H1 (cell line): ENCODE data around the gene PLA2G4E. TPM values are rescaled to one million over a fixed set of nuclear protein-coding genes. Genes with fewer than 3 reads are reported as not detected.

Experiments
- CTCF ChIA-PET: fragments of 300-600 bp; sonication (Branson Sonifier 250); formaldehyde crosslinking; loops from one replicate; lab custom pipeline; 2021; ENCODE audit not compliant: partially characterized antibody; lab: Charles Lee
- POLR2A ChIA-PET: fragments of 300-600 bp; sonication (Branson Sonifier 250); formaldehyde crosslinking; loops from one replicate; lab custom pipeline; 2021; ENCODE audit warnings: inconsistent platforms; ENCODE audit not compliant: partially characterized antibody; lab: Charles Lee
- DNase-seq, 2 experiments: peaks; one replicate each; pipeline versions ENCODE4 v3.0.0 to v3.0.0-alpha.2; 2010 to 2022; ENCODE audit warnings: low spot score in 2 of 2, low read depth in 1 of 2, mixed read lengths in 1 of 2
- FAIRE-seq: peaks from 2 replicates; lab custom pipeline; 2011; peaks lifted over from hg19 to GRCh38; lab: Jason Lieb, UNC
- H2AFZ ChIP-seq: 2 replicates; pipeline ENCODE4 v1.8.1; 2012; ENCODE audit warnings: low read length, inconsistent platforms
- H2AK5ac ChIP-seq: 2 replicates; pipeline ENCODE4 v1.6.1; 2013; ENCODE audit warnings: low read depth, low read length
- H2BK120ac ChIP-seq: replicated peaks from 2 replicates; pipeline ENCODE3; 2013; ENCODE audit warnings: low read depth, low read length, inconsistent platforms
- H2BK12ac ChIP-seq: 2 replicates; pipeline ENCODE4 v1.6.1; 2013; ENCODE audit warnings: low read depth, low read length
- H2BK15ac ChIP-seq: 2 replicates; pipeline ENCODE4 v1.6.1; 2013; ENCODE audit warnings: low read length
- H2BK20ac ChIP-seq: 2 replicates; pipeline ENCODE4 v1.6.1; 2013; ENCODE audit warnings: low read length
- H2BK5ac ChIP-seq: 2 replicates; pipeline ENCODE4 v1.6.1; 2013; ENCODE audit warnings: low read depth, low read length
- H3K14ac ChIP-seq: 2 replicates; pipeline ENCODE4 v1.6.1; 2013; ENCODE audit warnings: inconsistent platforms; ENCODE audit not compliant: insufficient read length
- H3K18ac ChIP-seq: 2 replicates; pipeline ENCODE4 v1.6.1; 2013; ENCODE audit warnings: low read length; ENCODE audit errors: extremely low read depth
- H3K23ac ChIP-seq: 2 replicates; pipeline ENCODE4 v1.6.1; 2013; ENCODE audit warnings: inconsistent platforms; ENCODE audit not compliant: insufficient read length
- H3K23me2 ChIP-seq: 2 replicates; pipeline ENCODE4 v1.6.1; 2013; ENCODE audit warnings: low read depth, low read length
- H3K27ac ChIP-seq: 2 replicates; pipeline ENCODE4 v1.6.1; 2011; ENCODE audit warnings: low read depth, low read length, inconsistent platforms
- H3K27me3 ChIP-seq, 4 experiments: replicated peaks in 1 of 4; 1 replicate in 1 of 4; 2 replicates in 3 of 4; pipeline versions ENCODE4 v1.6.1 to v1.8.1; 2011 to 2013; ENCODE audit warnings: low read length in 3 of 4, mild to moderate bottlenecking in 3 of 4, inconsistent platforms in 2 of 4, mixed read lengths in 2 of 4, moderate library complexity in 1 of 4; ENCODE audit not compliant: control insufficient read depth in 3 of 4, insufficient read depth in 3 of 4; ENCODE audit errors: extremely low read depth in 1 of 4
- H3K36me3 ChIP-seq, 4 experiments: 2 replicates each; pipeline versions ENCODE4 v1.6.1 to v1.8.1; 2011 to 2013; ENCODE audit warnings: mild to moderate bottlenecking in 4 of 4, low read length in 3 of 4, moderate library complexity in 2 of 4, control low read depth in 1 of 4, inconsistent platforms in 1 of 4; ENCODE audit not compliant: insufficient read depth in 4 of 4, control insufficient read depth in 2 of 4
- H3K4ac ChIP-seq: replicated peaks from 2 replicates; pipeline ENCODE3; 2013; ENCODE audit warnings: low read length, low read depth, mixed read lengths, inconsistent platforms; ENCODE audit not compliant: insufficient read length
- H3K4me1 ChIP-seq, 4 experiments: replicated peaks in 1 of 4; 1 replicate in 1 of 4; 2 replicates in 3 of 4; pipeline versions ENCODE4 v1.6.1 to v1.8.1; 2011 to 2013; ENCODE audit warnings: low read length in 3 of 4, inconsistent platforms in 2 of 4, mixed read lengths in 1 of 4; ENCODE audit not compliant: insufficient read depth in 4 of 4, control insufficient read depth in 3 of 4
- H3K4me2 ChIP-seq, 2 experiments: 2 replicates each; pipeline versions ENCODE4 v1.6.1 to v1.8.1; 2011 to 2013; ENCODE audit warnings: low read depth in 2 of 2, low read length in 2 of 2, control low read depth in 1 of 2, inconsistent platforms in 1 of 2, mild to moderate bottlenecking in 1 of 2; ENCODE audit not compliant: insufficient read depth in 1 of 2
- H3K4me3 ChIP-seq, 4 experiments: fragments of 200-600, 300-600 bp in 1 of 4; sonication (generic), shearing (Covaris generic), sonication (Bioruptor Twin) in 1 of 4; 2 replicates each; pipeline versions ENCODE4 v1.5.1 to v1.8.1; 2011 to 2016; ENCODE audit warnings: low read length in 4 of 4, low read depth in 3 of 4, control low read depth in 2 of 4, inconsistent platforms in 2 of 4, mild to moderate bottlenecking in 2 of 4, mixed read lengths in 1 of 4, moderate library complexity in 1 of 4; ENCODE audit not compliant: insufficient read depth in 2 of 4; ENCODE audit errors: extremely low read depth in 1 of 4
- H3K56ac ChIP-seq: replicated peaks from 2 replicates; pipeline ENCODE3; 2013; ENCODE audit warnings: low read depth, mild to moderate bottlenecking, mixed read lengths, low read length, inconsistent platforms; ENCODE audit not compliant: insufficient read length
- H3K79me1 ChIP-seq: 2 replicates; pipeline ENCODE4 v1.6.1; 2013; ENCODE audit warnings: low read depth, low read length, control low read depth
- H3K79me2 ChIP-seq, 2 experiments: 2 replicates each; pipeline versions ENCODE4 v1.6.1 to v1.8.1; 2012 to 2013; ENCODE audit warnings: low read length in 2 of 2, mild to moderate bottlenecking in 2 of 2, inconsistent platforms in 1 of 2; ENCODE audit not compliant: insufficient read depth in 2 of 2, control insufficient read depth in 1 of 2
- H3K9ac ChIP-seq, 4 experiments: replicated peaks in 1 of 4; 1 replicate in 1 of 4; 2 replicates in 3 of 4; pipeline versions ENCODE4 v1.6.1 to v1.8.1; 2011 to 2013; ENCODE audit warnings: low read depth in 3 of 4, low read length in 3 of 4, control low read depth in 2 of 4, mild to moderate bottlenecking in 2 of 4, moderate library complexity in 2 of 4, inconsistent platforms in 1 of 4; ENCODE audit errors: extremely low read depth in 1 of 4
- H3K9me3 ChIP-seq, 2 experiments: 2 replicates each; pipeline versions ENCODE4 v1.6.1 to v1.8.1; 2012 to 2013; ENCODE audit warnings: mild to moderate bottlenecking in 2 of 2, moderate library complexity in 2 of 2, control low read depth in 1 of 2, inconsistent platforms in 1 of 2, low read depth in 1 of 2, low read length in 1 of 2, mixed read lengths in 1 of 2; ENCODE audit not compliant: insufficient read depth in 2 of 2
- H4K20me1 ChIP-seq, 2 experiments: replicated peaks in 1 of 2; 2 replicates each; pipeline versions ENCODE3 to v1.8.1; 2011 to 2013; ENCODE audit warnings: inconsistent platforms in 2 of 2, low read length in 2 of 2, mild to moderate bottlenecking in 1 of 2; ENCODE audit not compliant: insufficient read depth in 2 of 2, control insufficient read depth in 1 of 2
- H4K5ac ChIP-seq: 2 replicates; pipeline ENCODE4 v1.6.1; 2013; ENCODE audit warnings: low read length, low read depth, mixed read lengths, inconsistent platforms; ENCODE audit not compliant: insufficient read length
- H4K8ac ChIP-seq: 2 replicates; pipeline ENCODE4 v1.8.0; 2013; ENCODE audit warnings: mild to moderate bottlenecking, moderate library complexity, low read length, inconsistent platforms; ENCODE audit not compliant: insufficient read depth; ENCODE audit errors: extremely low read depth
- H4K91ac ChIP-seq: replicated peaks from 2 replicates; pipeline ENCODE3; 2013; ENCODE audit warnings: low read length, mixed read lengths, inconsistent platforms; ENCODE audit not compliant: insufficient read length
- HDAC2 ChIP-seq, 2 experiments: fragments of 300-600 bp in 1 of 2; sonication (generic) in 1 of 2; IDR thresholded peaks; 2 replicates each; pipeline ENCODE4 v1.6.1; 2011 to 2012; ENCODE audit warnings: low read depth in 2 of 2, low read length in 2 of 2, mild to moderate bottlenecking in 2 of 2, moderate library complexity in 2 of 2, borderline replicate concordance in 1 of 2, inconsistent platforms in 1 of 2
- RBBP5 ChIP-seq: IDR thresholded peaks from 2 replicates; pipeline ENCODE4 v1.7.1; 2012; ENCODE audit warnings: low read depth, mild to moderate bottlenecking, inconsistent platforms, low read length, moderate library complexity, borderline replicate concordance
- RNF2 ChIP-seq: fragments of 200-900, 300-1000 bp; sonication (generic); IDR thresholded peaks from 2 replicates; pipeline ENCODE4 v1.7.1; 2016; ENCODE audit warnings: borderline replicate concordance, low read depth, mild to moderate bottlenecking, antibody characterized with exemption, low read length; ENCODE audit not compliant: poor library complexity, severe bottlenecking; ENCODE audit errors: missing control alignments
- SIRT6 ChIP-seq: IDR thresholded peaks from one replicate; pipeline ENCODE4 v1.7.1; 2012; ENCODE audit warnings: low read length, inconsistent platforms
- SP4 ChIP-seq: IDR thresholded peaks from 2 replicates; pipeline ENCODE4 v1.6.1; 2012; ENCODE audit warnings: low read length, inconsistent platforms
- TAF7 ChIP-seq: optimal IDR thresholded peaks from 2 replicates; pipeline ENCODE3; 2011; ENCODE audit warnings: low read depth, mild to moderate bottlenecking, inconsistent platforms, low read length, moderate library complexity, borderline replicate concordance
- WGBS, 2 experiments: shearing (Covaris generic) in 1 of 2; methylation state at CpG; one replicate each; pipeline versions ENCODE4 v1.1.6 to v1.1.7; 2013 to 2015; ENCODE audit warnings: low lambda C conversion rate in 2 of 2, mixed read lengths in 2 of 2, inconsistent platforms in 1 of 2, low coverage in 1 of 2, missing lambda C conversion rate in 1 of 2; ENCODE audit not compliant: insufficient replicate concordance in 2 of 2, insufficient coverage in 1 of 2, insufficient read length in 1 of 2; ENCODE audit errors: extremely low coverage in 1 of 2, missing lambda C conversion rate in 1 of 2; 5-methylcytosine and 5-hydroxymethylcytosine counted together
- polyA plus RNA-seq, 7 experiments: library from polyadenylated mRNA; depleted of rRNA in 3 of 7; stranded (reverse) in 5 of 7; unstranded in 2 of 7; fragments of >200 nt in 5 of 7; fragments of 200-250 nt in 2 of 7; gene quantifications; 1 replicate in 5 of 7; 2 replicates in 1 of 7; 4 replicates in 1 of 7; pipeline versions ENCODE4 v1.2.1 to v1.2.3, GENCODE V29; 2011 to 2013; ENCODE audit warnings: missing spikeins in 2 of 7, mixed read lengths in 2 of 7
- total RNA-seq: library from RNA; stranded (reverse); fragmentation: NEBNext Ultra II Directional; extraction: Animal tissue kit (Norgen Biotek cat#: 25700); gene quantifications from 2 replicates; pipeline ENCODE4 v1.2.1, GENCODE V29; 2021

PLA2G4E gene
- total and polyA plus RNA-seq, 2 of the 8 experiments (the other 6 are each of a cell fraction or from before 2014, with no cell fraction given) = 0.03 TPM; not detected in 1

GRCh38 chr15:41966414-41966812, 54.4 kb downstream of the PLA2G4E start:
- H3K27ac ChIP-seq = no peak overlapping the region
- no peak overlapping the region for H2BK12ac ChIP-seq
- H2AFZ ChIP-seq = no peak overlapping the region
- H2BK15ac ChIP-seq = no peak overlapping the region
- no peaks in the 10 kb centered on the region; a peak in 1 of 8 replicates for H3K36me3 ChIP-seq
- H3K23me2 ChIP-seq = peaks cover 2% of the 10 kb centered on the region; the same call in 1 of the 2 replicates
- no peak overlapping the region for H2BK20ac ChIP-seq
- H2AK5ac ChIP-seq = no peak overlapping the region
- H3K27me3 ChIP-seq = no peaks in the 10 kb centered on the region
- H3K56ac ChIP-seq = no peak overlapping the region
- H3K23ac ChIP-seq = no peak overlapping the region
- CTCF ChIA-PET = interaction anchor here (0.7 to 0.9 kb wide), 2 partner anchors 9 to 22 kb away, joined by 3 to 5 read pairs; no protein-coding TSS in a partner anchor
- POLR2A ChIA-PET = interaction anchor here (0.7 kb wide), 1 partner anchor 8 kb away, joined by 3 read pairs; no protein-coding TSS in a partner anchor
- H3K4me3 ChIP-seq = no peak overlapping the region
- no peak overlapping the region for H3K4me2 ChIP-seq
- H4K20me1 ChIP-seq = peaks cover 14 to 17% of the 10 kb centered on the region in 2 experiments
- H3K14ac ChIP-seq = no peak overlapping the region
- no peak overlapping the region for H2BK120ac ChIP-seq
- peaks cover 4 to 10% (median 6%) of the 10 kb centered on the region in 4 experiments; a peak in 6 of 7 replicates for H3K4me1 ChIP-seq
- H2BK5ac ChIP-seq = no peak overlapping the region
- H3K18ac ChIP-seq = no peak overlapping the region
- no peak overlapping the region for H3K9ac ChIP-seq
- peaks cover 27% of the 10 kb centered on the region for H3K79me1 ChIP-seq
- no peaks in the 10 kb centered on the region for H3K9me3 ChIP-seq
- DNase-seq (no peak), FAIRE-seq (no peak)
- H4K91ac ChIP-seq = no peak overlapping the region
- no peak overlapping the region for H3K4ac ChIP-seq
- peaks cover 17 to 77% of the 10 kb centered on the region in 2 experiments for H3K79me2 ChIP-seq
- no peak overlapping the region for H4K5ac ChIP-seq
- no peak for TF ChIP-seq SIRT6
- TF ChIP-seq RNF2 = no peak
- no peak for TF ChIP-seq SP4
- TF ChIP-seq TAF7 = no peak
- TF ChIP-seq RBBP5 = no peak
- TF ChIP-seq HDAC2 (IDR thresholded peaks at IDR 0.05; ENCODE audit: borderline replicate concordance in 1 of 2, low read depth in 2 of 2, low read length in 2 of 2) = no peak
- no peak overlapping the region; the same call in none of the 2 replicates for H4K8ac ChIP-seq
- 92% methylated on average over 4 of the region's 4 CpGs; no CpG with 5 or more reads in 1 of the 2 experiments for WGBS, 2 experiments
